PC-9 (cell line): ENCODE results near the gene TEC. TPM values are rescaled to one million over a fixed set of nuclear protein-coding genes. Genes with fewer than 3 reads are reported as not detected.

Experiments
- BruUV-seq: library from RNA; stranded (reverse); fragments of 400-500 nt; replicated peaks from 2 replicates; lab custom pipeline; 2021; lab: Mats Ljungman, UMichigan
- CTCF ChIA-PET: fragments of 300-600 bp; sonication (Branson Sonifier 250); formaldehyde crosslinking; loops from one replicate; lab custom pipeline; 2022; ENCODE audit warnings: antibody characterized with exemption; lab: Charles Lee
- POLR2A ChIA-PET: fragments of 300-600 bp; sonication (Branson Sonifier 250); formaldehyde crosslinking; loops from one replicate; lab custom pipeline; 2022; ENCODE audit warnings: antibody characterized with exemption; ENCODE audit not compliant: unreplicated experiment; lab: Charles Lee
- DNase-seq, 2 experiments: peaks; one replicate each; pipeline versions ENCODE4 v3.0.0 to v3.0.0-alpha.2; 2015 to 2022; ENCODE audit warnings: mixed read lengths in 1 of 2
- H2AFZ ChIP-seq: fragments of 200-600 bp; sonication (generic); 2 replicates; pipeline ENCODE4 v1.8.1; 2017; ENCODE audit warnings: antibody characterized with exemption
- H3F3A ChIP-seq: fragments of 200-600 bp; sonication (generic); 2 replicates; pipeline ENCODE4 v1.8.1; 2017; ENCODE audit warnings: antibody characterized with exemption, mild to moderate bottlenecking, low read depth; ENCODE audit not compliant: insufficient read depth
- H3K27ac ChIP-seq: fragments of 200-600 bp; sonication (generic); 2 replicates; pipeline ENCODE4 v1.6.1; 2016; ENCODE audit warnings: mixed run types
- H3K27me3 ChIP-seq: fragments of 200-600 bp; sonication (generic); 2 replicates; pipeline ENCODE4 v1.6.1; 2016; ENCODE audit warnings: low read depth, mixed run types; ENCODE audit not compliant: insufficient read depth
- H3K36me3 ChIP-seq: fragments of 200-600 bp; sonication (generic); 2 replicates; pipeline ENCODE4 v1.6.1; 2016; ENCODE audit warnings: low read depth, mixed run types
- H3K4me1 ChIP-seq: fragments of 200-600 bp; sonication (generic); replicated peaks from 2 replicates; pipeline ENCODE4 v1.6.1; 2016; ENCODE audit warnings: mixed run types; ENCODE audit not compliant: insufficient read depth
- H3K4me2 ChIP-seq: fragments of 200-600 bp; sonication (generic); 2 replicates; pipeline ENCODE4 v1.6.1; 2017; ENCODE audit warnings: mixed run types
- H3K4me3 ChIP-seq: fragments of 200-600 bp; sonication (generic); 2 replicates; pipeline ENCODE4 v1.6.1; 2016; ENCODE audit warnings: mixed run types
- H3K79me2 ChIP-seq: fragments of 200-600 bp; sonication (generic); 2 replicates; pipeline ENCODE4 v1.6.1; 2017; ENCODE audit warnings: low read depth, mixed run types
- H3K9me2 ChIP-seq: fragments of 200-600 bp; sonication (generic); 2 replicates; pipeline ENCODE4 v1.8.1; 2017; ENCODE audit warnings: mild to moderate bottlenecking; ENCODE audit not compliant: insufficient read depth
- H3K9me3 ChIP-seq: fragments of 200-600 bp; sonication (generic); 2 replicates; pipeline ENCODE4 v1.8.1; 2016; ENCODE audit warnings: low read depth; ENCODE audit not compliant: insufficient read depth
- H4K20me1 ChIP-seq: fragments of 200-600 bp; sonication (generic); 2 replicates; pipeline ENCODE4 v1.8.1; 2017; ENCODE audit not compliant: insufficient read depth
- CTCF ChIP-seq: fragments of 200-600 bp; sonication (generic); conservative IDR thresholded peaks from 2 replicates; pipeline ENCODE4 v1.6.1; 2017; ENCODE audit warnings: mixed run types, antibody characterized with exemption, mild to moderate bottlenecking, moderate library complexity
- EZH2 ChIP-seq: fragments of 200-600 bp; sonication (generic); IDR thresholded peaks from 2 replicates; pipeline ENCODE4 v1.8.0; 2017; ENCODE audit warnings: antibody characterized with exemption, low read depth
- intact Hi-C: fragments of 100-400 bp; cut with micrococcal nuclease; formaldehyde crosslinking; loops from one replicate; pipeline ENCODE4 v1.10.0; 2022; ENCODE audit not compliant: unreplicated experiment
- total RNA-seq: library from RNA; stranded (reverse); gene quantifications from 2 replicates; pipeline ENCODE4 v1.2.3, GENCODE V29; 2021

TEC gene
- total RNA-seq, 1 experiment from 2014 or later = 6.2 TPM

DNA sequence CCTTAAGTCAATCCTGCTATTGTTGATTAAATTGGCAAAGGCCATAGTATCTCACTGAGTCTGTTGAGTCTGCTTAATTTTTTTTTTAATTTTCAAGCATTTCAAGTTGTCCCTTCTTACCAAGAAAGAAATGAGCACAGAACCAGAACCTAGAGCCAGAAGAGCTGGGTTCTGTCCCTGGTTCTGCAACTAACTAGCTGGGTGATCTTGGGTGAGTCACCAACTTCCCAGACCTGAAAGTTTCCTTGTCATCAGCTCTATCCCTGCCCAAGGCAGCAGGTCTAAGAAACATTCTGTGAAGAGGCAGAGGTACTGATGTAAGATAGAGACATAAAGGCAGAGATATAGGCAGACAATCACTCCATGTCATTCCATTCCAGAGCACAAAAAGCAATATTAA lies 17.3 kb downstream of the TEC start:
- Histone ChIP-seq H3K27ac (no peak overlapping the region), H3K9me3 (no peaks in the 10 kb centered on the region), H3K9me2 (no peaks in the 10 kb centered on the region), H3K79me2 (0 out of 2 replicates have a peak, but pooled peaks cover 8% of the 10 kb centered on the region), H2AFZ (no peak overlapping the region), H3K36me3 (no peaks in the 10 kb centered on the region), H3K4me1 (peaks cover 3% of the 10 kb centered on the region; the same call in 1 of the 2 replicates), H4K20me1 (no peaks in the 10 kb centered on the region), H3K27me3 (no peaks in the 10 kb centered on the region), H3K4me3 (no peak overlapping the region), H3F3A (no peaks in the 10 kb centered on the region; the same call in 1 of the 2 replicates), H3K4me2 (no peak overlapping the region)
- DNase-seq = no peak
- CTCF ChIA-PET = interaction anchor here (0.5 kb wide), 1 partner anchor 177 kb away, joined by 3 read pairs; no protein-coding TSS in a partner anchor
- no TSS peak for BruUV-seq
- POLR2A ChIA-PET = no interaction called here
- intact Hi-C loops = no loop called here
- TF ChIP-seq EZH2 = no peak
- TF ChIP-seq CTCF = no peak

GRCh38 chr4:48250980-48251379 lies 18.7 kb downstream of the TEC start:
- Histone ChIP-seq H3K9me2 (no peaks in the 10 kb centered on the region), H4K20me1 (no peaks in the 10 kb centered on the region), H3K4me3 (no peak overlapping the region), H3K27ac (no peak overlapping the region), H3K79me2 (0 out of 2 replicates have a peak, but pooled peaks cover 8% of the 10 kb centered on the region), H2AFZ (no peak overlapping the region), H3K9me3 (peaks cover 10% of the 10 kb centered on the region), H3F3A (no peaks in the 10 kb centered on the region; the same call in 1 of the 2 replicates), H3K4me1 (peaks cover 7% of the 10 kb centered on the region; the same call in 1 of the 2 replicates), H3K4me2 (no peak overlapping the region), H3K36me3 (0 out of 2 replicates have a peak, but pooled peaks cover 4% of the 10 kb centered on the region), H3K27me3 (no peaks in the 10 kb centered on the region)
- CTCF ChIA-PET = no interaction called here
- no TSS peak for BruUV-seq
- intact Hi-C loops = no loop called here
- TF ChIP-seq CTCF (no peak), EZH2 (no peak)
- DNase-seq = no peak
- POLR2A ChIA-PET = no interaction called here

GRCh38 chr4:48250343-48250742 lies 19.3 kb downstream of the TEC start:
- Histone ChIP-seq H2AFZ (no peak overlapping the region), H3K4me2 (no peak overlapping the region), H3F3A (no peaks in the 10 kb centered on the region; the same call in 1 of the 2 replicates), H3K9me2 (no peaks in the 10 kb centered on the region), H3K4me3 (no peak overlapping the region), H3K4me1 (peaks cover 7% of the 10 kb centered on the region; the same call in 1 of the 2 replicates), H3K79me2 (0 out of 2 replicates have a peak, but pooled peaks cover 6% of the 10 kb centered on the region), H4K20me1 (no peaks in the 10 kb centered on the region), H3K36me3 (0 out of 2 replicates have a peak, but pooled peaks cover 4% of the 10 kb centered on the region), H3K27ac (no peak overlapping the region), H3K9me3 (peaks cover 10% of the 10 kb centered on the region), H3K27me3 (no peaks in the 10 kb centered on the region)
- ChIA-PET CTCF (no interaction called here), POLR2A (interaction anchor here (0.7 kb wide), 1 partner anchor 13 kb away, joined by 7 read pairs; no protein-coding TSS in a partner anchor)
- no peak for DNase-seq
- intact Hi-C loops = no loop called here
- no peak for TF ChIP-seq CTCF
- TF ChIP-seq EZH2 = no peak
- no TSS peak for BruUV-seq
